DMS153 treated with DMSO at 0.1 percent for 48 hours (cell line): ENCODE measurements around the gene PLEKHG7.
A peak's percentile ranks its signal among the peaks of the same experiment; 100 is the strongest.
"Not testable (repeated sequence)": the region's sequence is repeated elsewhere in the genome, so short reads cannot be mapped to it uniquely, and the experiment has no call there.

Experiments
- DNase-seq: peaks from one replicate; lab custom pipeline; 2025; ENCODE audit not compliant: unreplicated experiment; lab: John Stamatoyannopoulos, UW

PLEKHG7 gene

DNA sequence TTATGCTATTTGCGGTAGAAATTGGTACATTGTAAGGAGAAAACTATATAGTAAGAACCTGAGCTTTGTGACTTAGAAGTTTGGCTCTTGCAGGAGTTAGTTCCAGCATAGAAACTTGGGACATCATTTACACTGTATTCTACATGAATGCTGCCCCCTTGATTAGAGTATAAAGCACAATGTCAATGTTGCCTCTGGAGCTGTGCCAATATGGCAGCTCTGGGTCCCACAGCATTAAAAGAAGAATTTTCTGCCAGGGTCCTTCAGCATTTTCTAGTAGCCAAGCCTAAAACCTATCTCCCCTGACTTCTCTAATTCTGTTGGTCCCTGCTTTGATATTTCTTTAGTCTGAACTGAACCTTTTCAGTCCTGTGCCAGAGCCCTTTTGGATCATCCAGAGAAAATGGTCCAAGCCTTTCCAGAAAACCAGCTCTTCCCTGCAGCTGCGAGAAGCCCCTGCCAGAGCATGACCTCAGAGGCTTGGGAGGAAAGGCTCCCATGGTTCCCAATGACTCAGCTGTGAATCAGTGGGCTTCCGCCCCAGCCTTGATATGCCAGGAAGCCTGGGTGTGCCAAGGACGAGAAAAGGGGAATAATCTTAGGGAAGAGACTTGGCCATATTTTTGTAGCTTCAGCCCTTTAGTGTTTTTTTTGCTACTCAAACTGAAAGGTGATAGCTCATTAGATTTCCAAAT is 43.2 kb downstream of the PLEKHG7 start:
- DNase-seq, result no peak

DNA sequence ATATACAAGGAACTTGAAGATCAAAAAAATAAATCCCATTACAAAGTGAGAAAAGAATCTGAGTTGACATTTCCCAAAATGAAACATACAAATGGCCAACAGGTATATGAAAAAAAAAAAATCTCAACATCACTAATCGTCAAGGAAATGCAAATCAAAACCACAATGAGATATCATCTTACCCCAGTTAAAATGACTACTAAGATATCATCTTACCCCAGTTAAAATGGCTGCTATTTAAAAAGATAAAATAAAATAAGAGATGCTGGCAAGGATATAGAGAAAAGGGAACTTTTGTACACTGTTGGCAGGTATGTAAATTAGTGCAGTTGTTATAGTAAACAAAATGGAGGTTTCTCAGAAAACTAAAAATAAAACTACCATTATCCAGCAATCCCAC is 44.4 kb downstream of the PLEKHG7 start:
- DNase-seq, result no peak

DNA sequence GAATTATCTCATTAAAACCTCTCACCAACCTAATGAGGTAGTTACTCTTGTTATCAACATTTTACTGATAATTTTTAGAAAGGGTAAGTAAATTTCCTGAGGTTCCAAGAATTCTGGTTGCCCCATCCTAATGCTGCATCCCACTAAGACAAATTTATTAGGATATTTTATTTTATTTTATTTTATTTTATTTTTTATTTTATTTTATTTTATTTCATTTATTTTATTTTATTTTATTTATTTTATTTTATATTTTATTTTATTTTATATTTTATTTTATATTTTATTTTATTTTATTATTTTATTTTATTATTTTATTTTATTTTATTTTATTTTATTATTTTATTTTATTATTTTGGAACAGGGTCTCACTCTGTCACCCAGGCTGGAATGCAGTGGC is 46.9 kb downstream of the PLEKHG7 start:
- not testable (repeated sequence) for DNase-seq

DNA sequence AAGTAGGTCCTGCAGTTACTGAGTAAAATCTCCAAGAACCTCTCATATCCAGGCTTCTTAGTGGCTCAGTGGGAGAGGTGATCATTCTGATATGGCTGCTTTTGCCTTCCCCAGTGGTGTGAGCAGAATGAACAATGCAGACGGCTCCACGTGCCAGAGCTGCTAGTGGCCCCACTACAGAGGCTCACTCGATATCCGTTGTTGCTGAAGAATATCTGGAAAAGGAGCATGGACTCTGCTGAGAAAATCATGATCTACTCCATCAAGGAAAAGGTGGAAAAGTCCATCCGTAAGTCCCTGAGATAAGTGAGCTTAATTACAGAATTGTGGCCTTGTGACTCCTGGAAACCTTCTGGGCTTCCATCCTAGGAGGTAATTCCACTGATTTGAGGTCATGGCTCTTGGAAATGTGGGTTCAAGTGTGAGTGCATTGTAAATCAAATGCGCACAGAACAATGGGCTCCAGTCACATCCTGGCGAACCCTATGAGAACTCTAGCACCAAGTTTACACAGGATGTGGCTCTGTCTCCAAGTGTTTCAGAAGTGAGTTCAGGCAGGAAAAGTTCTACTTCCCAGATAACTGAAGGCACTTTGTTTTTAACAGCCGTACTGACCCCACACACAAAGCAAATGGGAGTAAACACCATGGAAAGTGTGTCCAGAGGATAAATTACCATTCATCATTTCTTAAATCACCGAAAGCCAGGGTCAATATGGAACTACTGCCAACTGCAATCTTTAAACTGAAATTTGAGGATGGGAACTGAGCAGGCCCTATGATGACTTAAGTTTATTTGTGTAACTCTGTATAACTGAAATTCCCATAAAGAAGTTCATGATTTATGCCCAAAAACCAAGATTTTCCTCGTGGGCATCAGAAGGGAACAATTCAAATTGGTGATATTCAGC is 51.4 kb downstream of the PLEKHG7 start:
- DNase-seq, result no peak

DNA sequence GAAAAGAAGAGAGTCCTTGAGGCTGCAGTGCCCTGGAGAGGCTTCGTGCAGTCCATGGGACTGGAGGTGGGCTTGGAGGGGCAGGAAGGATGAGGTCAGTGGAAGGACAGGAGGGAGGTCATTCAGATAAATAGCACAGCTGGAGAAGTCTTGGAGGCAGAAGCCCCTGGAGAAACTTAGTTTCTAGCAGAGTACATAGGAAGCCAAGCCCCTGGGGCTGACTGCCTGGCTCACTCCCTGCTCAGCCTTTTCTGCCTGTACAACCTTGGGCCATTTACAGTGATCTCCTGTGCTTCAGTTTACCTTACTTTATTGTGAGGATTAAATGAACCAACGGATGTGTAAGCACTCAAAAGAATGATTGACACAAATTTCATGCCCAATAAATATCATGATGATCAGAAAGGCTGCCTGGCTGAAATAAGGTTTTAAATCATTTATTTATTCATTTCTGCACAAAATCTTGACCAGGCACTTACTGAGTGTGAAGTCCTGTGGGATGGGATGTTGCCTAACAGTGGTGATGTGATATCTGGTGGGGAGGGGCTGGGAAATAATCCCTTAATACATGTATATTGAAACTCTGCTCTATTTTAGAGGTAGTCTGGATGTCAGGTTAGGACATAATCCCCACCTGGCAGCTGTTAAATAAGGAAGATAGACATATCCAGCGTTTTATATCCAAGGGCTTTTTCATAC is 54.3 kb downstream of the PLEKHG7 start:
- no peak for DNase-seq

DNA sequence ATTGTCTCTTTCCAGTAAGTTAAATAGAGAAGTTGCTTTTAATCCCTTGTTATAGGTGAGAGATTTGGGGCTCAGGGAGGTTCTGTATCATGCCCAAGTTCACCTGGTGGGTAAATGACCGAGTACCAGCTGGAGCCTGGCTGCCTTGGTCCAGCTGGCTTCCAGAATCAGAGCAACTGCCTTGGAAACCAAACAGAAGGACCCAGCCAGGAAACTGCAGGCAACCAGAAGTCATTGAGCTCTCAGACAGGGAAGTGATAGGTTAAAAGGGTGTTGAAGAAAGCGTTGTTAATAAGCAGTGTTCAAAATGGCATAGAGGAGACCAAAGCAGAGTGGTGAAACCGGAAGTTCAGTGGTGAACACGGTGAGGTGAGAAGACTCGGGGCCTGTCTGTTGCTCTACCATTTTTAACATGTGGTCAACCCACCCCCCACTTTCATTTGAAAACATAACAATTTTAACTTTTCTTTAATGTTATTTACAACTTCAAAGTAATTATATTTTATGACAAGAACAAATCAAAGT is 54.9 kb downstream of the PLEKHG7 start:
- peak; percentile 40 for DNase-seq

DNA sequence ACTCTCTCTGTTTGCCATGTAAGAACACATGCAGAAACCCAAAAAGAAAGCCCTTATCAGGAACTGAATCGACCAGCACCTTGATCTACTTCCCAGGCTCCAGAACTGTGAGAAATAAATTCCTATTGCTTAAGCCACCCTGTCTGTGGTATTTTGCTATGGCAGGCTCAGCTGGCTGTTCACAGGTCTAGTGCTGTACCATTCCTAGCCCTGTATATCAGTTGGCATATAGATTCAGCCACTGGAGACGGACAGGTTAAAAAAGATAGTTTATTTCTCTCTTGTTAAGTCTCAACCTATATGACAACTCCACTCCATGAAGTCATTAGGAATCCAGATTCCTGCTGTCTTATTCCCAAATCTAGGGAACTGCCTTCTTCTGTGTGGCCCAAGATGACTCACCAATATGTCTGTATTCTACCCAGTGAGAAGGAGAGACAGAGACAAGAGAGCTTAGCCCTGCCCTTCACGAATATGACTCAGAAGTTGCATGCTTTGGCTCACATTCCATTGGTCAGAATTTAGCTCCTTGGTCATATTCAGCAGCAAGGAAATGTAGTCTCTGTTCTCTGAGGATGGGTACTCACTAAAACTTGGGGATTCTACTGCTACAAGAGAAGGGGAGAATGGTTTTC is 57.0 kb downstream of the PLEKHG7 start:
- no peak for DNase-seq

DNA sequence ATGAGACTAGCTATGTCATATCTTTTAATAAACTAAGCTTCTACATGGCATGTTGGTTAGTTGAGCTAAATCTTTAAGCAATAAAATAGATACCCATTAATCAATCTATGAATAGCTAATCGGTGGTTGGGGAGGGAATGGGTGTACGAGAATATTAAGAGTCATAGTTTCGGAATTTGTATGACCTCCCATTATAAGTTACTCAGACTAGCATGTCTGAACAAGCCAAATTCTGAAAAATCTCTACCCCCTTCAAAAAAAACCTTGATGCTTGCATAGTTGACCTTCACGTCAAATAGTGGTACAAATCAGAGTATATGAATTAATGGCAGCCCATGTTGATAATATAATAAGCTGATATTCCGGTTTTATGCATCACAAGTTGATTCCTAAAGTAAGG is 60.0 kb downstream of the PLEKHG7 start:
- DNase-seq, result no peak

DNA sequence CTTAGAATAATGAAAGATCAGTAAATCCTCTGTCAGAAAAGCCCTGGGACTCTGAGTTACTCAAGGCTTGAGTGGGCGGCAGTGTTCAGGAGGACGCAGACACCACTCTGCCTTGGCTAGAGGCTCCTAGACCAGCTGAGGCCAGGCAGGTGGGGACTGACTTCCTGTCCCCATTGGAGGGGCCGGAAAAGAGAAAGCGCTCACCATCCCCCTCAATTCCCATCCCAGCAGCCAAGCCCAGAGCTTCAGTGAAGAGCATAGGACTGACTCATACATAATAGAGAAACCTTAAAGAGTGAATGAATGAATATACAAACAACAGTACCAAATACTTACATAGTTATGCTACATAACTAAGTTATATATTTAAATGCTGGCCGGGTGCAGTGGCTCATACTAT is 62.0 kb downstream of the PLEKHG7 start:
- DNase-seq, result no peak

DNA sequence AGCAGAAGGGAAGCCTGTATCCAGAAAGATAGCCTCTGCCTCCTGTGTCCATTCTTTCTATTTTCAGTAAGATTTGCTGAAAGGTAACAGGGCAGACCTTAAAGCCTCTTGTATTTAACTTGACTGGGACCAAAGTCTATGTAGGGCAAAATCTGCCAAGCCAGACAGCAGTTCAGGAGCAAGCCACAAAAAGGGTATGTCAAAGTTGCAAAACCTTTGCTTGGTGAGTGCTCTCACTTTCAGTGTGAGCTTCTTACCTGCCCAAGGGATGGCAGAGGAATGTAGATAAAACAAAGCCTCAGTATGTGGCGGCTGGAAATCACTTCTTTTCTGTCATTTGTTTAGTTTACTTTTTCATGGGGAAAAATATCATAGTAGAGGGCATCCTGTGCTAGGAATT is 63.1 kb downstream of the PLEKHG7 start:
- no peak for DNase-seq

DNA sequence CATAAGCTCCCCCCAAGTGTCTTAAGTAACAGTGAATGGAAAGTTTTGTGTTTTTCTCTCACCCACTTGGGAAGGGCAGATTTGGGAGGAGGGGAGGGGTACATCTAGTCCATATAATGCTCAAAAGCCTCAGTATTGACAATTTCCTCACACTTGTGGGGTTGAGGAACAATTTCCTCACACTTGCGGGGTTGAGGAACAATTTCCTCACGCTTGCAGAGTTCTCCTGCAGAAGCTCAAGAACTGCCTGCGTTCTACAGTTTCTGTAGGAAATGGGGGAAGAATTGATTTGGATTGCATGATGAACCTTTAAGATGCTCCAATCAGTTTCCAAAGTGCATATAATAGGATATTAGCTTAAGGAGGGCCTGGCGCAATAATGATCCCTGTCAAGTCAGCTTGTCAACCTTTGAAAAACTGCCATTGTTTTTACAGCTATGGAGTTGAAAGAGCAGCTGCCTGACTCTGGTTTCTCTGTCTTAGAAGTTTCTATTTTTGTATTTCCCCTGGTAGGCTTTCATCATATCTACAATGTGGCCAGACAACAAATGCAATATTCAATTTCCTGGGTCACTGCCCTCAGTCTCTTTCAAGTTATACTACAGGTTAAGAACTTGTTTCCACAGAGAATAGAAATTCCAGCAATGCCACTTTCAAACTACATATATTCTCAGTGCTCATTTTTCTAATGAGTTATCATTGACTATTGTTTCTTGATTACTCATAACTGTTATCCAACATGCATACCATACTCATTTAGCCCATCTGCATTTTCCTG is 66.5 kb downstream of the PLEKHG7 start:
- no peak for DNase-seq

DNA sequence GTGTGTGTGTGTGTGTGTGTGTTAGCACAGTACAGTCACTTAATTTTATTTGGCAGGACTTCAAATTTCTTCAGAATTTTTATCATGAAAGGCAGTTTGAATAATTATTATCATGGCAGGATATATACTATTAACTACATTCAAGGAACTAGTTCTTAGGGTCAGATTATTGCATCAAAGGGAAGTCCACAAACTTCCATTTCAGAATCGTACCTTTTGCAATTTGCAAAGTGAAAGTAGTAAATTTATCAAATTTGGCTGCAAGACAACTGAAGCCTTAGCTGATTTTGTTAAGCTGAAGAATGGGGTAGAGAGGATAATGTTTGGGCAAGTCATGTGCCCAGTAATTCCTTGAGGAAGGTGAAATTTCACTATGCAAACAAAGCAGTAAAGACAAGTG is 68.2 kb downstream of the PLEKHG7 start:
- no peak for DNase-seq

DNA sequence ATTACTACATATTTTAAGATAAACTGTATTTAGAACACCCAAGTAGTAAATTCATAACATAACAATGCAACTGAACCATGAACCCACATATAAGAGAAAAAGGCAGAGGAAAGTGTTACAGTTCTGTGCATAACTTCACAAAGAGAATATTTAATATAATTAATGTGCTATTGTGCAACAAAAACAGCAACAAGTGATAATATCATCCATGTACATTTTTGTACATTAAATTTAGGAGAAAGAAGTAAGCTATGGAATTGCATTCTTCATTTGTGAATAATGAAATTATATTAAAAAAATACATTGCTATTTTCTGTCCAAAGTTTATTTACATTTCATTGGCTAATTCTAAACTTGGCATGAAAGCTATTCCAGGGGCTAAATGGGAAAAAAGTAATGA is 72.6 kb downstream of the PLEKHG7 start:
- no peak for DNase-seq

DNA sequence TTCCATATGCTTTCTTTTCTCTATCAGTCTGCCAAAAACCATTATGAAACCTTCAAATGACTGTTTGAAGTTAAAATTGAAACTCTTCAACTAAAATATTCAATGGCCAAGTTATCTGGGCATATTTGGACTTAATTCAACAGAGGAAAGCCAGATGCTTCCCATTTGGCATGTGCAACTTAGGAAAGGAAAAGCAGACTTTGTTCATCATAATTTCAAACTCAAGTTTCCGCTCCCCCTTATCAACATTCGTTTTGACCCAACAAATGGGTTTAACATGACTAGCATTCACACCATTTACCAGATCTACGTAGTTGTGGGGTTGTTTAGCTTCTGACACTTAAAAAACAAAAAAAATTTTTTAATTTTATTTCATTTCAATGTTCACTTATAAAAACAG is 75.7 kb downstream of the PLEKHG7 start:
- no peak for DNase-seq

DNA sequence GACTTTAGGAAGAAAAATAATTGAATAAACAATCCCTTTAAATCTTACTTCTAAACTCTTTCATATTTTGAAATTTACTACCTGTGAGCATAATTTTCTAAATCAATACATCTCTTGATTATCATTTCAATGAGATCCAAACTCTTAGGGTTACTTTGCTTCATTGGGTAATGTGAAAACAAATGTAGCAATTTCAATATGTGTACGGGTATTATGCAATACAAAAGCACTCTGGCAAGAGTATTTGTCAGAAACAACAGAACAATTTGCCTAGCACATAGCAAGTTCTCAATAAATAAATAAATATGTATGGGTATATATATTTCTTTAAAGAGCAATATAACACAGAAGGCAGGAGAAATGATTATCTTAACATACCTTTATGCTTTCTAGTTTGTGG is 77.1 kb downstream of the PLEKHG7 start:
- DNase-seq, result no peak

DNA sequence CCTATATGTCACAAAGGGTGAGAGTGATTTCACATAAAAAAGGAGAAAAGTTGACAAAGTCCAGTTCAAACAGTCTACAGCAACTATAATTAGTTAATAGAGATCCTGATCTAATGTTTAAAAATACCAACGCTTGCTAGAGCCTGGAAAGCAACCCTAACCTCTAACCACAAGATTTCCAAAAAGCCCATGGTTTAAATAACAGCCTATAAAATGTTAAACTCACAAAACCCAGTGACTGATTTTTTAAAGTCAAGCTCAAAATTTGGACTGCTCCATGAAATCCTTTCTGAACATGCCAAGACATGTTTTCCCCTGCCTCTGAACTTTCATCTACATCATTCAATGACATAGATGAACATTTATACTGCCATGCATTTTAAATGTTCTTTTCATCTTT is 81.6 kb downstream of the PLEKHG7 start:
- no peak for DNase-seq

DNA sequence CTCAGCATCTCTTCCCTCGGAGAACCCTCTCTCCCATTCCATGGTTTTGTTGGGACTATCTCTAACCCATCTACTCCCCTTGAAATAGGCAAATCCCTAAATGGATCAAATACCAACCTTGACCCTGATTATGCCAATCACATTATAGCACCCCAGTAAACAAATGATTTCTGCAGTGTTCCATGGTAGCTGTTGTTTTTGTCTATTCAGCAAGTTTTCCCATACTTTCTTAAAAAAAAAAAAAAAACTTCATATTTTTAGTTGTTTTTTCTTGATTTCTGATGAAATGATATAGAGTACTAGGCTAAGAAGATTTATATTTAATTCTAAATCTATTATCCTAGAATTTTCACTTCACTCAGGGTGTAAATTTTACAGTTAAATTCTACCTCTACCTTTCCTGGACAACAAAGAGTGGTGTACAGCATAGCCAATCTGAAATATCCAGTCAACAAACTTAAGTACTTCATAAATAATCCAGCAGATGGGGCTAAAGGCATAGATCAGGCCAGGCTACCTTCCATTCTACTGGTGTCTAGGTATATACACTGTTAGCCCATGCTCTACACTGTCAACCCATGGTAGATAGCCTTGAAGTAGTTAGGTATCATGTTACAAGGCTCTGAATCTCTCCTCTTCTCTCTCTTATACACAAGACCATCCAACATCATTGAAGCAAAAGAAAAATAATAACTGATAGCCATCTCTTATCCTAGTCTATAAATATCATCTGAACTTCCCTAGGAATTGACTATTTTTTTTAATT is 82.2 kb downstream of the PLEKHG7 start:
- DNase-seq, result peak; percentile 94

DNA sequence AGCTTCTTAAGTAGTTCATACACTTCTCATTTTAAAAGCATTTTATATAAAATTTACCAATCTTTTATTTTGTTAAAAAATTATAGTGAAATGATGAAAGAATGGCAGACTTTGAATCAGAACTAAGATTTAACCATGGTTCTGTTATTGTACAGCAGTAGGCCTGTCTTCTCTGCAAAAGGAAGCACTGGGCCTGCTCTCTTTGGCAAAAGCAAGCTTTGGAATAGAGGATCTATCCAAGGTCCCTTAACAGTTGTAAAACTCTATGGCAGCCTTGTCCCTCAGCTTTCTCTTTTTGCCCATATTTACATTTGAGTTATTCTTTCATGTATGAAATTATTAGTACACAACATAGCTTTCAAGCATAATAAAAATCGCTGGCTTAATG is 82.8 kb downstream of the PLEKHG7 start:
- DNase-seq, result no peak

DNA sequence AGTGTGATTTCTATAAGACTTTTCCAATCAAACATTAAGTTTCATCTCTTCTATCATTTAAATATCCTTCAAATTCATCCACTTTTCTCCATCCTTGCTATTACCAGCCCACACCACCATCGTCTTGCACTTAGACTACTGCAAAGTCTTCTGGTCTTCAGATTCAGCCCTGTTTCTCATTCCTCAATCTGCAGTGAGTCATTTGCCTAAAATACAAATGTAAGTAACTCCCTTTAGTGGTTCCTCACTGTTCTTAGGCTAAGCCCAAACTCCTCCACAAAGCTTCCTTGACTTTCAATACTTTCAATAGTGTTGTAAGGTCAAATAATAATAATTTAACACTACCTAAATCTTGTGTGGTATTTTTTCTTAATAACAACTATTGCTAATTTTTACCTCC is 83.3 kb downstream of the PLEKHG7 start:
- no peak for DNase-seq

DNA sequence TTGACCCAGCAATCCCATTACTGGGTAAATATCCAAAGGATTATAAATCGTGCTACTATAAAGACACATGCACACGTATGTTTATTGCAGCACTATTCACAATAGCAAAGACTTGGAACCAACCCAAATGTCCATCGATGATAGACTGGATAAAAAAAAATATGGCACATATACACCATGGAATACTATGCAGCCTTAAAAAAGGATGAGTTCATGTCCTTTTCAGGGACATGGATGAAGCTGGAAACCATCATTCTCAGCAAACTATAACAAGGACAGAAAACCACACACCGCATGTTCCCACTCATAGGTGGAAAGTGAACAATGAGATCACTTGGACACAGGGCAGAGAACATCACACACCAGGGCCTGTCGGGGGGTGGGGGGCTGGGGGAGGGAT is 91.6 kb downstream of the PLEKHG7 start:
- DNase-seq, result not testable (repeated sequence)
